ENCODE data around the gene MTMR3. TPM values are rescaled to one million over a fixed set of nuclear protein-coding genes. Genes with fewer than 3 reads are reported as not detected.
"Not testable (repeated sequence)": the region's sequence is repeated elsewhere in the genome, so short reads cannot be mapped to it uniquely, and the experiment has no call there.

The MTMR3 gene
- total RNA-seq, 1 donor from 2014 or later: 41.2 TPM

DNA sequence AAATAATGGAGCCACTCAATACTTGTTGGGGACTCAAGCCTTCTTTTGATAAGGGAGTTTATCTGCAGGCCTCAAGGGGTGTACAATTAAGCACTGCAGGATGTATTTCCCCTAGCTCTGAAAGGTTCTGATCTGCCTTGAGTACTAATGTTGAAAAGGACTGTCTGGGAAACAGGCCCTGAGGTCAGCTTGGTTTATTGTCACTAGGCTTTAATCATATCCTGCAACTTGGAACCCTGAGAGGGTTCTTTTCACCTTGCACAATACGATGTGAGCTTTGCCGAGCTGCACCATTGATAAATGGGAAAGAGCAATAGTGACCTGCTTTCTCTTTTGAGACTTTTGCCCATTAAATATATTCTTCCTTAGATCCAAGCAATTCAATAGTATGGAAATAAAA, 165.7 kb downstream of the MTMR3 start:
- TF ChIP-seq, protein P1, sequence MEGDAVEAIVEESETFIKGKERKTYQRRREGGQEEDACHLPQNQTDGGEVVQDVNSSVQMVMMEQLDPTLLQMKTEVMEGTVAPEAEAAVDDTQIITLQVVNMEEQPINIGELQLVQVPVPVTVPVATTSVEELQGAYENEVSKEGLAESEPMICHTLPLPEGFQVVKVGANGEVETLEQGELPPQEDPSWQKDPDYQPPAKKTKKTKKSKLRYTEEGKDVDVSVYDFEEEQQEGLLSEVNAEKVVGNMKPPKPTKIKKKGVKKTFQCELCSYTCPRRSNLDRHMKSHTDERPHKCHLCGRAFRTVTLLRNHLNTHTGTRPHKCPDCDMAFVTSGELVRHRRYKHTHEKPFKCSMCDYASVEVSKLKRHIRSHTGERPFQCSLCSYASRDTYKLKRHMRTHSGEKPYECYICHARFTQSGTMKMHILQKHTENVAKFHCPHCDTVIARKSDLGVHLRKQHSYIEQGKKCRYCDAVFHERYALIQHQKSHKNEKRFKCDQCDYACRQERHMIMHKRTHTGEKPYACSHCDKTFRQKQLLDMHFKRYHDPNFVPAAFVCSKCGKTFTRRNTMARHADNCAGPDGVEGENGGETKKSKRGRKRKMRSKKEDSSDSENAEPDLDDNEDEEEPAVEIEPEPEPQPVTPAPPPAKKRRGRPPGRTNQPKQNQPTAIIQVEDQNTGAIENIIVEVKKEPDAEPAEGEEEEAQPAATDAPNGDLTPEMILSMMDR (IDR thresholded peaks at IDR 0.05): no peak
- H3K9me3 Mint-ChIP-seq (ENCODE audit: unreplicated experiment): no peaks in the 10 kb centered on the region

GRCh38 chr22:30054067-30054763, 171.2 kb downstream of the MTMR3 start:
- H3K27ac Mint-ChIP-seq (ENCODE audit: unreplicated experiment): no peak overlapping the region
- no peak overlapping the region for H3K4me3 Mint-ChIP-seq (ENCODE audit: unreplicated experiment)
- no peak for DNase-seq (ENCODE audit: extremely low spot score, unreplicated experiment)
- peaks cover 4% of the 10 kb centered on the region for H3K9me3 Mint-ChIP-seq (ENCODE audit: unreplicated experiment)
- TF ChIP-seq, protein P1 (IDR thresholded peaks at IDR 0.05): no peak
- H3K36me3 Mint-ChIP-seq (ENCODE audit: unreplicated experiment): no peaks in the 10 kb centered on the region
- H3K4me1 Mint-ChIP-seq (ENCODE audit: unreplicated experiment): no peaks in the 10 kb centered on the region
- H3K27me3 Mint-ChIP-seq (ENCODE audit: unreplicated experiment): peaks cover 15% of the 10 kb centered on the region

More for the DNA sequence above, 165.7 kb downstream of the MTMR3 start:
- no peaks in the 10 kb centered on the region for H3K36me3 Mint-ChIP-seq (ENCODE audit: unreplicated experiment)
- H3K4me3 Mint-ChIP-seq (ENCODE audit: unreplicated experiment): no peak overlapping the region
- DNase-seq (ENCODE audit: extremely low spot score, unreplicated experiment): no peak
- H3K27ac Mint-ChIP-seq (ENCODE audit: unreplicated experiment): no peak overlapping the region
- peaks cover 14% of the 10 kb centered on the region for H3K4me1 Mint-ChIP-seq (ENCODE audit: unreplicated experiment)
- no peaks in the 10 kb centered on the region for H3K27me3 Mint-ChIP-seq (ENCODE audit: unreplicated experiment)

DNA sequence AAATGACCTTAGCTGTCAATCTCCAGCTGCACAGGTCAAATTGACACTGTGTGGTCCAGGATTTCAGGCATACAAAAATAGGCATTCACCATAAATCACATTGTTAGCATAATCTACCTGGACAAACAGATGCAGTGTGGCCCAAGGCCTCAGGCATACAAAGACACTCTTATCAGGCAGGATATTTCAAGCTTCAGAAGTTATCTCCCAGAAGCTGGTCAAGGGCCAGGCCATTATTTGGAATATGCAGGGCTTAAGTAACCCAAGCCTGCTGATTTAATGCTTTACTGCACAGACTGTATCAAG, 171.7 kb downstream of the MTMR3 start:
- no peaks in the 10 kb centered on the region for H3K36me3 Mint-ChIP-seq (ENCODE audit: unreplicated experiment)
- H3K4me1 Mint-ChIP-seq (ENCODE audit: unreplicated experiment): no peaks in the 10 kb centered on the region
- H3K27ac Mint-ChIP-seq (ENCODE audit: unreplicated experiment): no peak overlapping the region
- TF ChIP-seq, protein P1 (IDR thresholded peaks at IDR 0.05): no peak
- no peak for DNase-seq (ENCODE audit: extremely low spot score, unreplicated experiment)
- H3K27me3 Mint-ChIP-seq (ENCODE audit: unreplicated experiment): peaks cover 18% of the 10 kb centered on the region
- H3K9me3 Mint-ChIP-seq (ENCODE audit: unreplicated experiment): peaks cover 4% of the 10 kb centered on the region
- no peak overlapping the region for H3K4me3 Mint-ChIP-seq (ENCODE audit: unreplicated experiment)

DNA sequence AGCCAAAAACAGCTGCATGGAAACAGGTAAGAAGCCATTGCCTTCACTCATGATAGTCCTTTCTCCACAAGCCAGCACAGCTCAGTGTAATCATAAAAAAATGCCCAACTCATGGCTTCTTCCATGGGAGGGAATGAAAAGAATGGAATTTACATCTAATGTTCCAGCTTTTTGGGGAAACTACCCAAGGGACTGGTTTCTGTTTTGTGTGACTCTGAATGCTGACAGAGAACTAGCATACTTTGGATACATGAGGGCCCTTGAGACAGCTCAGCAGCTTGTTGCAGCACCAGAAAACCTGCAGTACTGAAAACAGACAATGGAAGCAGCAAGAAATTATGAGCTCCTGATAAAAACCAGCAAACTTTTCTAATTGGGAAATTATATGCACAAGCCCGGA, 173.0 kb downstream of the MTMR3 start:
- H3K4me1 Mint-ChIP-seq (ENCODE audit: unreplicated experiment): no peaks in the 10 kb centered on the region
- H3K36me3 Mint-ChIP-seq (ENCODE audit: unreplicated experiment): no peaks in the 10 kb centered on the region
- no peak overlapping the region for H3K27ac Mint-ChIP-seq (ENCODE audit: unreplicated experiment)
- H3K4me3 Mint-ChIP-seq (ENCODE audit: unreplicated experiment): no peak overlapping the region
- peaks cover 4% of the 10 kb centered on the region for H3K9me3 Mint-ChIP-seq (ENCODE audit: unreplicated experiment)
- no peak for DNase-seq (ENCODE audit: extremely low spot score, unreplicated experiment)
- peaks cover 18% of the 10 kb centered on the region for H3K27me3 Mint-ChIP-seq (ENCODE audit: unreplicated experiment)
- TF ChIP-seq, protein P1 (IDR thresholded peaks at IDR 0.05): no peak

GRCh38 chr22:30057375-30057774, 174.4 kb downstream of the MTMR3 start:
- Mint-ChIP-seq H3K36me3 (ENCODE audit: unreplicated experiment) (no peaks in the 10 kb centered on the region), H3K4me1 (ENCODE audit: unreplicated experiment) (no peaks in the 10 kb centered on the region), H3K9me3 (ENCODE audit: unreplicated experiment) (peaks cover 4% of the 10 kb centered on the region), H3K27ac (ENCODE audit: unreplicated experiment) (no peak overlapping the region), H3K27me3 (ENCODE audit: unreplicated experiment) (peaks cover 24% of the 10 kb centered on the region), H3K4me3 (ENCODE audit: unreplicated experiment) (no peak overlapping the region)
- no peak for DNase-seq (ENCODE audit: extremely low spot score, unreplicated experiment)
- TF ChIP-seq, protein P1 (IDR thresholded peaks at IDR 0.05): no peak

DNA sequence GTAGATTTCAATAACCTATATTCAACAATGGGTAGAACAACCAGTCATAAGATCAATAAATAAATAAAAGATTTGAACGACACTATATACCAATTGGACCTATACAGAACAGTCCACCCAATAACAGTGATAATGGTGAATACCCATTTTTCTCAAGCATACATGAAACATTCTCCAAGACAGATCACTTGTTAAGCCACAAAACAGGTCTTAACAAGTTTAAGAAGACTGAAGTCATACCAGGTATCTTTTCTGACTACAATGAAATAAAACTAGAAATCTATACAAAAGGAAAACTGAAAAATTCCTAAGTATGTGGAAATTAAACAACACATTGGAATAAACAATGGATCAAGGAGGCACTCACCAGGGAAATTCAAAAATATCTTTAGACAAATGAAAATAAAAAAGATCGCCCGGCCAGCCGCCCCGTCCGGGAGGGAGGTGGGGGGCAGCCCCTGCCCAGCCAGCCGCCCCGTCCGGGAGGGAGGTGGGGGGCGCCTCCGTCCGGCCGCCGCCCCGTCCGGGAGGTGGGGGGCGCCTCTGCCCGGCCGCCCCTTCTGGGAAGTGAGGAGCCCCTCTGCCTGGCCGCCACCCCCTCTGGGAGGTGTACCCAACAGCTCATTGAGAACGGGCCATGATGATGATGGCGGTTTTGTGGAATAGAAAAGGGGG, 176.5 kb downstream of the MTMR3 start:
- not testable (repeated sequence) for H3K4me1 Mint-ChIP-seq (ENCODE audit: unreplicated experiment); H3K27ac Mint-ChIP-seq (ENCODE audit: unreplicated experiment); H3K4me3 Mint-ChIP-seq (ENCODE audit: unreplicated experiment); DNase-seq (ENCODE audit: extremely low spot score, unreplicated experiment); H3K36me3 Mint-ChIP-seq (ENCODE audit: unreplicated experiment)
- Mint-ChIP-seq H3K9me3 (ENCODE audit: unreplicated experiment) (peaks cover 20% of the 10 kb centered on the region), H3K27me3 (ENCODE audit: unreplicated experiment) (peaks cover 34% of the 10 kb centered on the region)

GRCh38 chr22:30061094-30061493, 178.1 kb downstream of the MTMR3 start:
- H3K27me3 Mint-ChIP-seq (ENCODE audit: unreplicated experiment): peaks cover 39% of the 10 kb centered on the region
- DNase-seq (ENCODE audit: extremely low spot score, unreplicated experiment): not testable (repeated sequence)

More at GRCh38 chr22:30061094-30061493, 178.1 kb downstream of the MTMR3 start:
- H3K4me1 Mint-ChIP-seq (ENCODE audit: unreplicated experiment); H3K27ac Mint-ChIP-seq (ENCODE audit: unreplicated experiment); H3K4me3 Mint-ChIP-seq (ENCODE audit: unreplicated experiment); H3K36me3 Mint-ChIP-seq (ENCODE audit: unreplicated experiment): not testable (repeated sequence)
- H3K9me3 Mint-ChIP-seq (ENCODE audit: unreplicated experiment): peaks cover 23% of the 10 kb centered on the region
